Measurements from ENCODE around the gene SDK2. TPM values are rescaled to one million over a fixed set of nuclear protein-coding genes. Genes with fewer than 3 reads are reported as not detected.

The SDK2 gene
- total and polyA plus RNA-seq, 2 of the 8 experiments (the other 6 are each of a cell fraction or from before 2014, with no cell fraction given): 3.9 to 4.1 TPM

DNA sequence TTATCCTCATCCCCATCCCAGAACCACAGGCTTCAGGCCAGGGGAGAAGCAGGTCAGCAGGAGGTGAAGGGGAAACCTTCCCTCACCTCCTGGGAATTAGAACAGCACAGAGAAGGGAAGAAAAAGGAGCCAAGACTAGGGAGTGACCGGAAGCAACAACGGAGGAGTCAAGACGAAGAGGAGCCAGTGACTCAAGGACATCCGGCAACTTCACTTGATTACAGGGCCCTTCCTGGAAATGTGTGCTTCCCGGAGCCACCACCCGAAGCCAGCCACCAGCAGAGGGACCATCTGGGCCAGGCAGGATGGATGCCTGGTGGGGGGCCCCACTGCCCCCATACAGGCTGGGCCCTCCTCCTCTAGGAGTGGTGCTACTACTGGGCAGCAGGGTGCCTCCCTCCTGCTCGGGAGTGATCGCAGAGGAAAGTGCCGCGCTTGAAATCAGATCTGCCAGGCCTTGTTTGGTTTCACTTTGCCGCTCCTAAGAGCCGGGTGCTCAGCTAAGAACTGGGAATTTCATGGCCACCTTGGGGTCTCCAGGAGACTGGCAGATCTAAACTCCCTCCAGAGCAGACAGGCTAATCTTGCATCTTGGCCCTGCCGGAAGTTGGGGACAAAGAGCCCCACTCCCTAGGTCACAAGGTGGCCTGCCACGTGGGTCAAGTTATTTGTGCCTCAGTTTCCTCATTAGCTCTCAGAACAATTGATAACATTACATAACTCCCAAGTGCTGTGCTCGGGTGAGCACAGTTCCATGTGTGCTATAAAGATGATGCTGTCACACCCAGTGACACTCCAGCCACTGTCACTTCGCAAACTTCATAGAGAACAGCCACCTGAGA is 339.1 kb downstream of the SDK2 start:
- Histone ChIP-seq H3K18ac (ENCODE audit: extremely low read depth, low read length) (peak overlapping the region; percentile 76), H3K4me2 (ENCODE audit: insufficient read depth in 1 of 2, low read depth in 2 of 2, low read length in 2 of 2) (peak overlapping the region; percentile 12 to 41), H3K27me3 (replicated peaks in 1 of 4; ENCODE audit: control insufficient read depth in 3 of 4, extremely low read depth in 1 of 4, insufficient read depth in 3 of 4, low read length in 3 of 4) (no peaks in the 10 kb centered on the region), H3K56ac (replicated peaks; ENCODE audit: insufficient read length, low read depth, low read length) (no peak overlapping the region), H4K20me1 (replicated peaks in 1 of 2; ENCODE audit: control insufficient read depth in 1 of 2, insufficient read depth in 2 of 2, low read length in 2 of 2) (peaks cover 0 to 2% of the 10 kb centered on the region in 2 experiments), H3K79me2 (ENCODE audit: control insufficient read depth in 1 of 2, insufficient read depth in 2 of 2, low read length in 2 of 2) (peaks cover 0 to 31% of the 10 kb centered on the region in 2 experiments; a peak in 1 of 4 replicates), H3K4ac (replicated peaks; ENCODE audit: insufficient read length, low read depth, low read length) (peak overlapping the region; percentile 66), H2BK15ac (ENCODE audit: low read length) (no peak overlapping the region), H3K79me1 (ENCODE audit: low read depth, low read length) (no peaks in the 10 kb centered on the region; the same call in none of the 2 replicates), H3K9me3 (ENCODE audit: insufficient read depth in 2 of 2, low read depth in 1 of 2, low read length in 1 of 2) (no peaks in the 10 kb centered on the region), H3K27ac (ENCODE audit: low read depth, low read length) (no peak overlapping the region), H2BK120ac (replicated peaks; ENCODE audit: low read depth, low read length) (peak overlapping the region; percentile 85), H3K23me2 (ENCODE audit: low read depth, low read length) (peaks cover 4% of the 10 kb centered on the region; the same call in 1 of the 2 replicates), H4K5ac (ENCODE audit: insufficient read length, low read depth, low read length) (no peak overlapping the region), H3K36me3 (ENCODE audit: control insufficient read depth in 2 of 4, insufficient read depth in 4 of 4, low read length in 3 of 4) (no peaks in the 10 kb centered on the region), H2AFZ (ENCODE audit: low read length) (no peak overlapping the region), H4K91ac (replicated peaks; ENCODE audit: insufficient read length, low read length) (peak overlapping the region; percentile 48), H2BK20ac (ENCODE audit: low read length) (no peak overlapping the region), H3K14ac (ENCODE audit: insufficient read length) (no peak overlapping the region), H2BK5ac (ENCODE audit: low read depth, low read length) (peak overlapping the region; percentile 20; the same call in 1 of the 2 replicates), H3K23ac (ENCODE audit: insufficient read length) (no peak overlapping the region), H3K4me1 (replicated peaks in 1 of 4; ENCODE audit: control insufficient read depth in 3 of 4, insufficient read depth in 4 of 4, low read length in 3 of 4) (peaks cover 10 to 28% (median 23%) of the 10 kb centered on the region in 4 experiments), H3K9ac (replicated peaks in 1 of 4; ENCODE audit: extremely low read depth in 1 of 4, low read depth in 3 of 4, low read length in 3 of 4) (no peak overlapping the region), H2AK5ac (ENCODE audit: low read depth, low read length) (0 out of 2 replicates have a peak overlapping the region, but pooled peaks have one; percentile 1), H3K4me3 (ENCODE audit: extremely low read depth in 1 of 4, insufficient read depth in 2 of 4, low read depth in 3 of 4, low read length in 4 of 4) (no peak overlapping the region), H2BK12ac (ENCODE audit: low read depth, low read length) (peak overlapping the region; percentile 10; the same call in 1 of the 2 replicates), H4K8ac (ENCODE audit: extremely low read depth, insufficient read depth, low read length) (no peak overlapping the region)
- WGBS, 2 experiments (ENCODE audit: extremely low coverage in 1 of 2, insufficient coverage in 1 of 2, insufficient read length in 1 of 2, insufficient replicate concordance in 2 of 2, low coverage in 1 of 2, low lambda C conversion rate in 2 of 2, missing lambda C conversion rate in 1 of 2): 62% methylated on average over 16 of the region's 16 CpGs; no CpG with 5 or more reads in 1 of the 2 experiments
- CTCF ChIA-PET (ENCODE audit: partially characterized antibody): interaction anchor here (0.7 to 8.5 kb wide), 10 partner anchors 14 to 116 kb away, joined by 3 to 53 read pairs (median 3); no protein-coding TSS in a partner anchor
- POLR2A ChIA-PET (ENCODE audit: partially characterized antibody): interaction anchor here (0.6 to 1.1 kb wide), 2 partner anchors 24 to 43 kb away, joined by 4 to 6 read pairs; partner anchors contain the start of gene CPSF4L
- FAIRE-seq: no peak
- DNase-seq (ENCODE audit: low read depth in 1 of 2, low spot score in 2 of 2): peak in 1 of 2 experiments; percentile 63
- TF ChIP-seq SIN3A (conservative IDR thresholded peaks at IDR 0.05 in 1 of 2, IDR thresholded peaks at IDR 0.05 in 1 of 2; ENCODE audit: low read depth in 1 of 2, low read length in 2 of 2) (no peak), TEAD4 (IDR thresholded peaks at IDR 0.05; ENCODE audit: low read depth, low read length) (0 out of 2 replicates have a peak, but pooled peaks have one; percentile 2), KDM1A (IDR thresholded peaks at IDR 0.05; ENCODE audit: borderline replicate concordance, low read length) (peak; percentile 13; the same call in 1 of the 2 replicates), RAD21 (IDR thresholded peaks at IDR 0.05 in 1 of 2, conservative IDR thresholded peaks at IDR 0.05 in 1 of 2; ENCODE audit: low read depth in 2 of 2, low read length in 2 of 2) (peak; percentile 48 to 63), HDAC2 (IDR thresholded peaks at IDR 0.05; ENCODE audit: borderline replicate concordance in 1 of 2, low read depth in 2 of 2, low read length in 2 of 2) (0 out of 4 replicates have a peak, but pooled peaks of 1 of the 2 experiments have one; percentile 45)
- TF ChIP-seq, protein P1, sequence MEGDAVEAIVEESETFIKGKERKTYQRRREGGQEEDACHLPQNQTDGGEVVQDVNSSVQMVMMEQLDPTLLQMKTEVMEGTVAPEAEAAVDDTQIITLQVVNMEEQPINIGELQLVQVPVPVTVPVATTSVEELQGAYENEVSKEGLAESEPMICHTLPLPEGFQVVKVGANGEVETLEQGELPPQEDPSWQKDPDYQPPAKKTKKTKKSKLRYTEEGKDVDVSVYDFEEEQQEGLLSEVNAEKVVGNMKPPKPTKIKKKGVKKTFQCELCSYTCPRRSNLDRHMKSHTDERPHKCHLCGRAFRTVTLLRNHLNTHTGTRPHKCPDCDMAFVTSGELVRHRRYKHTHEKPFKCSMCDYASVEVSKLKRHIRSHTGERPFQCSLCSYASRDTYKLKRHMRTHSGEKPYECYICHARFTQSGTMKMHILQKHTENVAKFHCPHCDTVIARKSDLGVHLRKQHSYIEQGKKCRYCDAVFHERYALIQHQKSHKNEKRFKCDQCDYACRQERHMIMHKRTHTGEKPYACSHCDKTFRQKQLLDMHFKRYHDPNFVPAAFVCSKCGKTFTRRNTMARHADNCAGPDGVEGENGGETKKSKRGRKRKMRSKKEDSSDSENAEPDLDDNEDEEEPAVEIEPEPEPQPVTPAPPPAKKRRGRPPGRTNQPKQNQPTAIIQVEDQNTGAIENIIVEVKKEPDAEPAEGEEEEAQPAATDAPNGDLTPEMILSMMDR (IDR thresholded peaks at IDR 0.05; ENCODE audit: control extremely low read depth in 1 of 3, insufficient read depth in 1 of 3, low read depth in 1 of 3, low read length in 3 of 3): peak; percentile 41 to 48 (median 46)
